Measurements from ENCODE around the gene IMP4. TPM values are rescaled to one million over a fixed set of nuclear protein-coding genes. Genes with fewer than 3 reads are reported as not detected.
A peak's percentile ranks its signal among the peaks of the same experiment; 100 is the strongest.

The IMP4 gene
- total RNA-seq, 1 experiment from 2014 or later = 101 TPM

DNA sequence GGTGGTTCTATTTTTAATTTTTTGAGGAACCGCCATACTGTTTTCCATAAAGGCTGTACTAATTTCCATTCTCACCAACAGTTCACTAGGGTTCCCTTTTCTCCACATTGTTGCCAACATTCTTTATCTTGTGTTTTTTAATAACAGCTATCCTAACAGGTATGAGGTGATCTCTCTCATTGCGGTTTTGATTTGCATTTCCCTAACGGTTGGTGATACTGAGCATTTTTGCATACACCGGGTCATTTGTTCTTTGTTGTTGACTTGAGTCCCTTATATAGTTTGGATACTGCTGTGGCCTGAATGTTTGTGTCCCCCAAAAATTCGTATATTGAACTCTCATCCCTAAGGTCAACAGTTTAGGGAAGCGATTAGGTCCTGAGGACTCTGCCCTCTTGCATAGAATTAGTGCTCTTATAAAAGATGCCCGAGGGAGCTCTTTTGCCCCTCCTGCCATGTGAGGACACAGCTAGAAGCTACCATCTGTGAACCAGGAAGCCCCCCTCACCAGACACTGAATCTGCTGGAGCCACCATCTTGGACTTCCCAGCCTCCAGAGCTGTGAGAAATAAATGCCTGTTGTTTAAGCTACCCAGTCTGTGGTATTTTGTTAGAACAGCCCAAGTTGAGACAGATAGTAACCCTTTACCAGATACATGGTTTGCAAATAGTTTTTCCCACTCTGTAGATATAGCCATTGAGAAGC, 4.7 kb downstream of the IMP4 start:
- Histone ChIP-seq H3K9ac (ENCODE audit: extremely low read depth, insufficient read length, low read length) (no peak overlapping the region), H2BK12ac (ENCODE audit: insufficient read length, low read depth, low read length) (no peak overlapping the region), H3K4ac (ENCODE audit: low read depth, low read length) (no peak overlapping the region), H3K23me2 (ENCODE audit: insufficient read length, low read depth, low read length, poor library complexity, severe bottlenecking) (peaks cover 5% of the 10 kb centered on the region), H4K8ac (replicated peaks; ENCODE audit: insufficient read length, low read depth, low read length) (no peak overlapping the region), H2BK120ac (ENCODE audit: low read depth, low read length, poor library complexity, severe bottlenecking) (no peak overlapping the region), H3K9me3 (ENCODE audit: control insufficient read depth, low read depth, low read length) (no peaks in the 10 kb centered on the region), H3K56ac (ENCODE audit: insufficient read length, low read depth, low read length) (no peak overlapping the region), H4K20me1 (ENCODE audit: control insufficient read depth, insufficient read depth, insufficient read length) (no peaks in the 10 kb centered on the region), H3K4me1 (ENCODE audit: insufficient read depth, low read length) (no peaks in the 10 kb centered on the region), H3T11ph (ENCODE audit: low read length) (no peak overlapping the region), H2AFZ (ENCODE audit: low read length) (no peak overlapping the region), H2BK20ac (ENCODE audit: low read depth, low read length, poor library complexity, severe bottlenecking) (no peak overlapping the region), H2AK5ac (ENCODE audit: insufficient read length, low read length) (no peak overlapping the region), H3K14ac (ENCODE audit: insufficient read depth, low read length) (no peak overlapping the region), H3K4me2 (ENCODE audit: insufficient read depth, insufficient read length, low read length) (no peak overlapping the region), H3K79me1 (ENCODE audit: insufficient read depth, low read depth, low read length, poor library complexity, severe bottlenecking) (no peaks in the 10 kb centered on the region), H2BK5ac (ENCODE audit: insufficient read length, low read length) (no peak overlapping the region), H3K23ac (ENCODE audit: insufficient read length, low read depth, low read length) (no peak overlapping the region), H3K27me3 (ENCODE audit: insufficient read depth, low read length) (no peaks in the 10 kb centered on the region), H4K91ac (ENCODE audit: insufficient read length, low read depth, low read length) (no peak overlapping the region), H3K18ac (ENCODE audit: insufficient read length, low read depth, low read length) (no peak overlapping the region), H4K5ac (ENCODE audit: insufficient read length, low read depth, low read length) (no peak overlapping the region), H3K79me2 (ENCODE audit: insufficient read depth, low read length) (no peaks in the 10 kb centered on the region; the same call in 1 of the 2 replicates), H3K27ac (ENCODE audit: insufficient read length, low read depth, low read length) (no peak overlapping the region), H2BK15ac (ENCODE audit: low read depth, low read length) (no peak overlapping the region)
- no peak overlapping the region for H3K4me3 Mint-ChIP-seq
- TF ChIP-seq, protein P1, sequence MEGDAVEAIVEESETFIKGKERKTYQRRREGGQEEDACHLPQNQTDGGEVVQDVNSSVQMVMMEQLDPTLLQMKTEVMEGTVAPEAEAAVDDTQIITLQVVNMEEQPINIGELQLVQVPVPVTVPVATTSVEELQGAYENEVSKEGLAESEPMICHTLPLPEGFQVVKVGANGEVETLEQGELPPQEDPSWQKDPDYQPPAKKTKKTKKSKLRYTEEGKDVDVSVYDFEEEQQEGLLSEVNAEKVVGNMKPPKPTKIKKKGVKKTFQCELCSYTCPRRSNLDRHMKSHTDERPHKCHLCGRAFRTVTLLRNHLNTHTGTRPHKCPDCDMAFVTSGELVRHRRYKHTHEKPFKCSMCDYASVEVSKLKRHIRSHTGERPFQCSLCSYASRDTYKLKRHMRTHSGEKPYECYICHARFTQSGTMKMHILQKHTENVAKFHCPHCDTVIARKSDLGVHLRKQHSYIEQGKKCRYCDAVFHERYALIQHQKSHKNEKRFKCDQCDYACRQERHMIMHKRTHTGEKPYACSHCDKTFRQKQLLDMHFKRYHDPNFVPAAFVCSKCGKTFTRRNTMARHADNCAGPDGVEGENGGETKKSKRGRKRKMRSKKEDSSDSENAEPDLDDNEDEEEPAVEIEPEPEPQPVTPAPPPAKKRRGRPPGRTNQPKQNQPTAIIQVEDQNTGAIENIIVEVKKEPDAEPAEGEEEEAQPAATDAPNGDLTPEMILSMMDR (conservative IDR thresholded peaks at IDR 0.05) = no peak
- H3K4me1 Mint-ChIP-seq = peaks cover 10 to 12% of the 10 kb centered on the region in 2 experiments
- H3K9me3 Mint-ChIP-seq = no peaks in the 10 kb centered on the region; a peak in 1 of 5 replicates
- DNase-seq = no peak
- peak overlapping the region in 1 of 3 experiments; percentile 78; a peak in 2 of 7 replicates for H3K27ac Mint-ChIP-seq
- H3K27me3 Mint-ChIP-seq (ENCODE audit: low read depth) = no peaks in the 10 kb centered on the region; the same call in 1 of the 2 replicates
- WGBS (ENCODE audit: extremely low coverage, insufficient read length, low lambda C conversion rate) = no CpG with 5 or more reads among the region's 7 CpGs
- peaks cover 43 to 62% (median 44%) of the 10 kb centered on the region in 3 experiments; a peak in 6 of 7 replicates for H3K36me3 Mint-ChIP-seq (ENCODE audit: insufficient read depth in 1 of 3, low read depth in 3 of 3)

All from H9 (cell line).